GM19099 (cell line): ENCODE measurements around the gene GRIP1.

ENCODE experiments used
- POLR2A ChIP-seq: IDR thresholded peaks from 3 replicates; pipeline ENCODE4 v1.6.1; 2011; ENCODE audit warnings: low read depth; ENCODE audit not compliant: insufficient read length; ENCODE audit errors: extremely low read depth

GRIP1 gene

DNA sequence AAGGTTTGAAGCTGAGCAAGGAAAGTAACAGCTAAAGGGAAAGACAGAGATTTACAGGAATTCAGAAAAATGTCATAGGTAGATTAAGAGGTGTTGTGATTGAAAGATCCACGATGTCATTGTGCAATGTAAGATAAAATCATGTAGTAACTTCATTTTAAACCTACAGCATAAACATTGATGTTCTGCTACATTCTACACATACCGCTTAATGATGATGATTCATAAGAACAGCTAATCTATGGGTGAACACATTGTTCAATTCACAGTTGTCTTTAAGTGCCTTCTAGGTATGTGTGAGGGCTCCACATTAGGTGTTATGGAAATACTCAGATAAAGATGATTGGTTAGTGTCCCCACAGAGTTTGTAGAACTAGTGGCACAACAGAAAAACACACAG, 170.9 kb downstream of the GRIP1 start:
- no peak for TF ChIP-seq POLR2A

DNA sequence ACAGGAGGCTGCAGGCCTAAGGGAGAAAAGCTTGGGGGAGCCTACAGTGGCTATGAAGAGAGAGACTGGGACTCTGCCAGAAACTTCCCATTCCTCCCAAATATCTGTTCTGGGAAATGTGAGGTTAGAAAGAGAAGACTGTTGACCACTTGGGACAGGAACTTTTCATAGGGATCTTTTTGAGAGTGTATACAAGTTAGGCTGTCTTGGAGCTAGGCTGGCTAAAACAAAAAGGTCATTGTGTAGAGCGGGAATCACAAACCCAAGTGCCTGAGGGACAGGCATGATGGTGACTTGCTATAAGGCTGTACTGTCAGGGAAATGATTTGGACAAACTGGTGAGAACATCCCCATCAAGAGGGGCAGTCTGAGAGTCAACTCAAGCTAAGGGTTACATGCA, 175.1 kb downstream of the GRIP1 start:
- no peak for TF ChIP-seq POLR2A

DNA sequence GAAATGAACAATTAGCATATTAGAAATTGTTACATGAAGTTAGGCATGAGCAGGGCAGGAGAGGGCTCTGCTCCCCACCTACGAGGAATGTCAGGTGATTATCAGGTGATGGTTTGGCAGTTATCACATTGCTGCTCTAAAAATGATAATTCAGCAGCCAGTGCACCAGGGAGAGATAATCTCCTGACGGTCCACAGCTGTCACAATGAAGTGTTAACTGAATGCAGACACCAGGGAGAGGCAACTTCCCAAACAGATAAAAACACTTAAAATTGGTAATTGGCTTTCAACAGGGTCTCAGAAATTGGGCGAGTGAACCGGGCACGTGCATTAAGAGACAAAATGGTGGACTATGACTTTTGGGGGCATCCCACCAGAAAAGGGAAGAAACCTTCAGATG, 176.0 kb downstream of the GRIP1 start:
- TF ChIP-seq POLR2A: no peak

DNA sequence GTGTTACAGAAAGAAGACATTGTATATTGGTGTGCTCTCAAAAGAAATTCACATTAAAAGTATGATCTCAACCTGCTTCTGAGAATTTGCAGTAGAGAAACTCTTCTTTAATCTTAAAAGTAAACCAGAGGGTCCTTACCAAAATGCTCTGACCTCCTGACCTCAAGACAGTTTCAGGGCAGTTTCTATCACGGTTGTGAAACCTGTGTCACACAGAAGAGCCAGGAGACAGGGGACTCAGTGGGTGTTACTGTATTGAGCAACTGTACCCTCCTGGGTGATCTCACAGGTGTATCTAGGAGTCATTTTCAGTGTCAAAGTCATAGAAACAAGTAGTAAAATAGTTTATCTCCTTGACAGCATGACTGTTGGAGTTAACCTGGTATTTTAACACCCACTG, 178.0 kb downstream of the GRIP1 start:
- no peak for TF ChIP-seq POLR2A

DNA sequence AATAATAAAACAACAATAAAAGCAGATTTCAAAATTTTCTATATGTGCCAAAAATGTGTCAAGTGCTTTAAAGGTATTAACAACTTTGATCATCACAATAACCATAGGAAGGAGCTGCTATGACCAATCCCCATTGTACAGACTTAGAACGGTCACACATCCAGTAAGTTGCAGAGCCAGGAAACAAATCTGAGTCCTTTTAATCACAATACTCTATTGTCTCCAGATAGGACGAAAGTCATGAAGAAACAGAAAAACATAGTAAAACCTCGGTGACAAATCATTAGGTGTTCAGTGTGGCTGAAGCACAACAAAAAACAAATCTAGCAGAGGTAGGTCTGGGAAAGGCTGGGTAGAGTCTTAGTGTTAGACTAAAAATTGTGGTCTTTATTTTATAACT, 178.8 kb downstream of the GRIP1 start:
- TF ChIP-seq POLR2A: no peak

DNA sequence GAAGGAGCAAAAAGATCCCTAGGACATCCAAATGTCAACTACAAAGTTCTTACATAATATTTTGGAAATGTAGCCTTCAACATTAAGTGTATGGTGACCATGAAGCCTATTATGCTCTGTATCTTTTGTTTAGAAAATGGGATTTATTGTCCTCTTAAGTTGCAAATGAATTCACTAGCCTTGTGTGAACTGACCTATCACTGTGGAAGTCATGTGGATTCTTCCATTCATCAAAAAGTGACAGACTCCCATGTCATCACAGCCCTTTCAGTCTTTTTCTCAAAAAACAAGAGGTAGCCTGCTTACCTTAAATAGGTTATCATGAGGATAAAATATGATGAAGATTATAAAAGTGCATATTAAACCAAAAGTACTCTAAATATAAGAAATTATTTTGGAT, 179.9 kb downstream of the GRIP1 start:
- TF ChIP-seq POLR2A: no peak

DNA sequence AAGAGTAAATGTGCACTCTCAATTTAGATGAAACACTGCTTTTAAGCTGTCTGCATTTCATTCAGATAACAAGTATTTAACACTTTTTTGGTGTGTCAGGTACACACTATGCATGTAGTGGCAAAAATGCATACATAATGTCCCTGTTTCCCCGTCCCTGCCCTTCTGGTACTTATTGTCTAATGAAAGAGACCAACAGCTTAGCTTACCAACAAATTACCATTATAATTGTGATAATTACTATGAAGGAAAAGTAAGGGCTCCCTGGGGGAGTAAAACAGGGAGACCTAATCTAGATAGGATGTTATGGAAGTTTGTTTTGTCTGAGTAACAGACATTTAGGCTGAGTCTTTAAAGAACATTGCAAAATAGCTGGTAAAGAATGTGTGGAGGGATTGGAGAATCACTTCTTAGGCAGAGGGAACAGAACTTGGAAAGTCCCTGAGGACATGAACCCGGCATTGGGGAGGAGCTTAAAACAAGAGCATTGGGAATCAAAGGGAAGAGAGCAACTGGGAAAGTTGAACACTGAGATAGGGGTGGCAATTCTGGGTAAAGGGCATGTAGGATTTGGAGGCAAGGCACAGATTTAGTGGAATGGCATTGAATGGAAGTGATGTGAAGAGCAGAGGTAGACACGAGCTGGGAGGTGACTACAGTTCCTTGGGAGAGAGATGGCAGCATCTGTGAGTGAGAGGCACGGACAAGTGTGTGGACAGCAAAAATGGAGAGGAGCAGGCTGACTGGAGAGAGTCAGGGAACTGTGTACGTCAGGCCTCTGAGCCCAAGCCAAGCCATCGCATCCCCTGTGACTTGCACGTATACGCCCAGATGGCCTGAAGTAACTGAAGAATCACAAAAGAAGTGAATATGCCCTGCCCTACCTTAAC, 181.6 kb downstream of the GRIP1 start:
- TF ChIP-seq POLR2A: no peak

DNA sequence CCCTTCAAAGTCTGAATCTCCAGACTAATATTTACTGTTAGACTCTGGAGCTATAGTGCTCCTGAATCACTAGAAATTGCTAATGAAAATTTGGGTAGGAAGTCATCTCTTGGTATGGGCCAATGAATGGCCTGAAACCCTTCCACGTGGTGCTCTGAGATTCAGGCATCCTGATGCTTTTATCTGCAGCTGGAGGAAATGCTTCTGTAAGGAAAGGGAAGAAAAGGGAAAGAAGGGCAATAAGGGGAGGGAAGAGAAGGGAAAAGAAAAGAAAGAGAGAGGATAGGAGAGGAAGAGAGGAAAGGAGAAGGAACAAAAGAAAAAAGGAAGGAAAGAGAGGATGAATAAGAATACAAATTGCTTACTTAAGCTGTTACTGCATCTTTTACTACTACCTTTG, 182.3 kb downstream of the GRIP1 start:
- no peak for TF ChIP-seq POLR2A

DNA sequence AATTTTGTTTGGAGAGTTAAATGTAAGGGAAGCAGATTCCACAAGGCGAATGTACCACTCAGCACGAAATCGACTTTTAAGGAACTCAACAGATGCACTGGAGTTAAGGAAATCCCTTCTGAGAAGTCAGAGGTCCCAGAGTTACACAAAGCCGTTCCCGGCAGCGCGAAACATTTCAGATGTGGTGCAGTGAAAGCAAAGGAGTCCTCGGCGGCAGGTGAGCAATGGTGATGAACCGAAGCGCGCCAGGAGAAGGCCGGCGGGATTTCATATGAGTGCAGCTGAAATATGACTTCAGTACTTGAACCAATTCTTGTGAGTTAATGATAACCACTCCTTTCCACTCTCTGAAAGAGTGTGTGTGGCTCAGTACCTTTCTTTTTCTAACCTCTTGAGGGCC, 183.2 kb downstream of the GRIP1 start:
- no peak for TF ChIP-seq POLR2A

DNA sequence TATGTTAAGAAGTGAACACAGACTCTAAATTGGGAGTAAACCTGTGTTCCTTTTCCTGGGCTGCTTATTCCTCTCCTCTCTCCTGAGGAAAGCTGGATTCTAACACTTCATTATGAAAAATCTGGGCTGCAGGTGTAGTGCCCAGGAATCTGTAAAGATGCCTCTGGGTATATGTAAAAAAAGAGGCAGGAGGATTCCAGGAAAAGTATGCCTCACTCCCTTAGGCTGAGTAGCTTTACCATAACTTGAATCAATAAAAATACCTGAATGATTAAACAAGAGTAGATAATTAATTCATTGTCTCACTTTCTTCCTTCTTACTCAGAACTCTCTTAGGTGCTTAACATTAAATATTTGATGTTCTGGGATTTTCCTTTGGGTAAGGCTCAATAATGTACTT, 185.1 kb downstream of the GRIP1 start:
- TF ChIP-seq POLR2A: no peak

DNA sequence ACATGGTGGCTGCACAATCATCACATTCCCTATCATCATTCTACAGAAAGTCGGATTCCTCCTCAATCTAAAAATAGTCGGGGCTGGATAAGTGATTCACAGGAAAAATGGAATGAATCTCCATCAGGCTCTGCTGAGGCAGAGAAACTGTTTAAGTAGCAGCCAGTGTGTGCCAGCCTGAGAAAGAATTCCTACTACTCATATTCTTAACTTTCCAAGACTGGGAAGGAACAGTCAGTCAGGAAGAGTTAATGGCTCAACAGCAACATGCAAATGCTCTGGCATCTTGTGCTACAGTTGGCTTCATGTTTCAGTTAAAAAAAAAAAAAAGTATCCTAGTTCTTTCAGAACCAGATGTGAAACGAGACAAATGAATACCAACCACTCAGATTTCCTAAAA, 187.0 kb downstream of the GRIP1 start:
- no peak for TF ChIP-seq POLR2A

DNA sequence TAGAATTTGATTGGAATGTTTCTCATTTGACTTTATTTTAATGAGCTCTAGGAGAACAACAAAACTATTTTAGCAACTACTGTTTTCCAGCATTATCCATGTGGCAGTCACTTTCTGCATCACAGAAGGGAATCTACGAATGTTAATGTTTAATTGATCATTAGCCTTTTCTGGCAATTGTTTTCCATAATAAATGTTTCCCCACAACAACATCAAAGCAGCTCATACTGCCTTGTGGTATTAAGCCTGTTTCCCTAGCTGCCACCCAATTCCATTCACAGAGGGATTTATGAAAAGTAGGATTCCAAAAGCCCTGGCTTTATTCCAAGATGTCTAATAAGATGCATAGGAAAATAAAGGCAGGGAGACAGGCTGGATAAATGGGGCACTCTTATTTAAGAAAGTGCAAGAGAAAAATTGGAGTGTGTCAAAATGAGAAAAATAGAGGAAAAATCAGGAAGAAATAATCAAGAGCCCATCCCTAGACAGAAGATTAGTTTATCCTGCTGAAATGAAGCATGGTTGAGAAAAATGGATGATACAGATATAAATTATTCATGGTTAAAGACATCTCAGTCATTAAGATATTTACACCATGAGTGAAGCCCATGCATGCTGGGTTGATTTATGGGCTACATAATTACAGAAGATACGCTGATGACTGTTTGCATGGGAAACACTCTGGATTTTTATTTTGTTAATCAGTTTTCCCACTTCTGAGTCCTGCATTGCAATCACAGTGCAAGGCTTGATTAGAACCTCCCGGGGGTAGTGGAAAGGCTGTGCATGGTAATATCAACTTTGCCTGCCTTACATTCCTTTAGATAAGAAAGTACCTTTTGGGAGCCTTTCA, 196.3 kb downstream of the GRIP1 start:
- no peak for TF ChIP-seq POLR2A

DNA sequence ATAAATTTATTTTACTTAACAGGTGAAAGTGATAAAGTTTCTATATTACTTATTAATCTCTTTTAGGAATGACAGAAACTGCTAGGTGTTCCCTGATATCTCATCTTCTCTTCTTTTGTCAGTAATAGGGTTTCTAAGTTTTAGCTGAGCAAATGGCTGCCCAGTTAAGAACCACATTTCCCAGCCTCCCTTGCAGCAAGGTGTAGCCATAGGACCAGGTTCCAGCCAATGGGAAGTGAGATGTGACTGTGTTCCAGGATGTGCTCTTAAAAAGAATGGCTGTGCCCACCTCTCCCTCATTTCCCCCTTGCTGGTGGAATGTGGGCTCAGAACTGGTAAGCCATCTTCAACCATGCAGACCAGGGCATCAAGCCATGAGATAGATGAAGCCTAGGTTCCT, 210.9 kb downstream of the GRIP1 start:
- no peak for TF ChIP-seq POLR2A

DNA sequence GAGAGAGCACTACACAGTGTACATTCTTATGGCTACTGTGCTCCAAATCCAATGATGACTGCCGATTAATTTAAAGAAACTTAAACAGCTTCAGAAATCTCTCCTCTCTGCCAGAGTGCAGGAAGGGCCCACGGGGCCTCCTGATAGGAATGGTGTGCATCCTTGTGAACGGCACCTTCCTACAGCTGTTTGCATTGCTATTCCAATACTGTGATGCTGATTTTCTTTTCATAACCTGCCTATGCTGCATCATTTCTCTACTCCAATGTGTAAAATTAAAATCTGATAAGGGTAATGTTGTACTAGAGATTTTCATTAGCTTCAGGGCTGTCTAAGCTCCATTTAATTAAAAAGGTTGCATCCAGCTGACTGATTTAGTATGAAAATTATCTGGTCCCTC, 217.5 kb downstream of the GRIP1 start:
- no peak for TF ChIP-seq POLR2A

DNA sequence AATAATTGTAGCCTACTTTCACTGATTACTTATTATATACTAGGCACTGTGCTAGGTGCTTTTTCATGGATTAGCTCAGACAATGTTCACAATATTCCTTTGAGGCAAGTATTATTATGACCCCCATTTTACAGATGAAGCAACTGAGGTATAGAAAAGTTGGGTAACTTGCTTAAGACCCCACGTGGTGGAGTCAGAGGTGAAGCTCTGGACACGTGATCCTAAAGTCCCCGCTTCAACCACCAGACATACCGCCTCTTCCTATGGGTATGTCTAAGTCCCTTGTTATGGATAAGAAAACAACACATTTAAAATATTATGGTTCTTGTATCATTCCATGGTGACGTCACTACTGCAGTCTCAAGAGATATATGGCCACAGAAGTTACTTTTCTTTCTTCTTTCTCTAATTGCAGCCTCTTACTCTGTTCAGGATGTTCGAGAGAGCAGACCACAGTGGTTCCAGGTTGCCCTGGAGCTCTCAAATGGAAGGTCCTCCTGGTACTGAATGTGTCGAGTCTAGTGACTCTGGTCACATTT, 218.9 kb downstream of the GRIP1 start:
- no peak for TF ChIP-seq POLR2A

DNA sequence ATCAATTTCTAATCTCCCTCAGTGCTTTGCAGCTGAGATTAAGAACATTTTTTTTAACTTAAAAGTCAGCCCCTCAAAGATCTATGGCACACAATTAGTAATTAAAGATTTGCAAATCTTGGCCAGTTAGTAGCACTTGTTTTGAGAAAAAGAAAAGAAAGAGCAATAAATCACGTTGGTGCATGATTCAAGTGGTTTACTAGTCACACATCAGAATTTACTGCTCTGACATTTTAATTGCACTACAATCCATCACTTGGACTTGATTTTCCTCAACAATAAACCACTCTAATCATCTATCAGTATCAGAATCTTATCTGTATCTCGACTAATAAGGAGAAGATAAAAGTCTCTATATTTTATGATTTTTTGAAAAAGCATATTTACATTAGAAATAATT, 222.3 kb downstream of the GRIP1 start:
- no peak for TF ChIP-seq POLR2A
